GM18867 (cell line): ENCODE measurements around the gene LSM7.
"Not testable (repeated sequence)": the region's sequence is repeated elsewhere in the genome, so short reads cannot be mapped to it uniquely, and the experiment has no call there.

Experiments
- ATAC-seq: cut with Tn5 transposase; IDR thresholded peaks from one replicate; pipeline ENCODE4 v1.9.1; 2021; ENCODE audit warnings: mild to moderate bottlenecking, moderate library complexity; ENCODE audit not compliant: unreplicated experiment

LSM7 gene

GRCh38 chr19:2355168-2356035 lies 27.0 kb upstream of the LSM7 start:
- ATAC-seq, result no peak

- no peak for ATAC-seq
These were observed 26.3 kb upstream of the LSM7 start for GRCh38 chr19:2354670-2355069.

GRCh38 chr19:2353887-2354592 lies 25.7 kb upstream of the LSM7 start:
- no peak for ATAC-seq

GRCh38 chr19:2353159-2353886 lies 24.9 kb upstream of the LSM7 start:
- ATAC-seq, result no peak

GRCh38 chr19:2352121-2352520 lies 23.7 kb upstream of the LSM7 start:
- ATAC-seq, result no peak

- ATAC-seq, result no peak
These were observed 23.2 kb upstream of the LSM7 start for GRCh38 chr19:2351591-2351990.

- no peak for ATAC-seq
These were observed 22.3 kb upstream of the LSM7 start for GRCh38 chr19:2350656-2351055.

GRCh38 chr19:2349818-2350217 lies 21.4 kb upstream of the LSM7 start:
- not testable (repeated sequence) for ATAC-seq

GRCh38 chr19:2345794-2346663 lies 17.6 kb upstream of the LSM7 start:
- no peak for ATAC-seq

- no peak for ATAC-seq
These were observed 16.7 kb upstream of the LSM7 start for GRCh38 chr19:2345076-2345475.

- ATAC-seq, result no peak
These were observed 16.0 kb upstream of the LSM7 start for GRCh38 chr19:2344381-2344870.

- no peak for ATAC-seq
These were observed 15.1 kb upstream of the LSM7 start for GRCh38 chr19:2343289-2343982.

GRCh38 chr19:2342656-2343288 lies 14.4 kb upstream of the LSM7 start:
- no peak for ATAC-seq

GRCh38 chr19:2341982-2342381 lies 13.6 kb upstream of the LSM7 start:
- ATAC-seq, result no peak

- no peak for ATAC-seq
These were observed 12.9 kb upstream of the LSM7 start for GRCh38 chr19:2341244-2341751.

- no peak for ATAC-seq
These were observed 12.3 kb upstream of the LSM7 start for GRCh38 chr19:2340496-2341243.

- ATAC-seq, result no peak
These were observed 11.4 kb upstream of the LSM7 start for GRCh38 chr19:2339644-2340310.
